ENCODE data around the gene MARK3. TPM values are rescaled to one million over a fixed set of nuclear protein-coding genes. Genes with fewer than 3 reads are reported as not detected.

The MARK3 gene
- total RNA-seq, 1 donor from 2014 or later, result 84.2 TPM

- Mint-ChIP-seq H3K4me1 (ENCODE audit: unreplicated experiment) (peaks cover 58% of the 10 kb centered on the region), H3K27ac (ENCODE audit: unreplicated experiment) (peak overlapping the region; percentile 88)
These were observed 17.5 kb downstream of the MARK3 start for GRCh38 chr14:103402695-103403094.

GRCh38 chr14:103404032-103404918 is 19.1 kb downstream of the MARK3 start:
- TF ChIP-seq, protein P1, sequence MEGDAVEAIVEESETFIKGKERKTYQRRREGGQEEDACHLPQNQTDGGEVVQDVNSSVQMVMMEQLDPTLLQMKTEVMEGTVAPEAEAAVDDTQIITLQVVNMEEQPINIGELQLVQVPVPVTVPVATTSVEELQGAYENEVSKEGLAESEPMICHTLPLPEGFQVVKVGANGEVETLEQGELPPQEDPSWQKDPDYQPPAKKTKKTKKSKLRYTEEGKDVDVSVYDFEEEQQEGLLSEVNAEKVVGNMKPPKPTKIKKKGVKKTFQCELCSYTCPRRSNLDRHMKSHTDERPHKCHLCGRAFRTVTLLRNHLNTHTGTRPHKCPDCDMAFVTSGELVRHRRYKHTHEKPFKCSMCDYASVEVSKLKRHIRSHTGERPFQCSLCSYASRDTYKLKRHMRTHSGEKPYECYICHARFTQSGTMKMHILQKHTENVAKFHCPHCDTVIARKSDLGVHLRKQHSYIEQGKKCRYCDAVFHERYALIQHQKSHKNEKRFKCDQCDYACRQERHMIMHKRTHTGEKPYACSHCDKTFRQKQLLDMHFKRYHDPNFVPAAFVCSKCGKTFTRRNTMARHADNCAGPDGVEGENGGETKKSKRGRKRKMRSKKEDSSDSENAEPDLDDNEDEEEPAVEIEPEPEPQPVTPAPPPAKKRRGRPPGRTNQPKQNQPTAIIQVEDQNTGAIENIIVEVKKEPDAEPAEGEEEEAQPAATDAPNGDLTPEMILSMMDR (IDR thresholded peaks at IDR 0.05), result no peak
- Mint-ChIP-seq H3K4me3 (ENCODE audit: unreplicated experiment) (no peak overlapping the region), H3K4me1 (ENCODE audit: unreplicated experiment) (peaks cover 51% of the 10 kb centered on the region), H3K9me3 (ENCODE audit: unreplicated experiment) (no peaks in the 10 kb centered on the region), H3K27ac (ENCODE audit: unreplicated experiment) (peak overlapping the region; percentile 69), H3K36me3 (ENCODE audit: unreplicated experiment) (peaks cover 3% of the 10 kb centered on the region), H3K27me3 (ENCODE audit: unreplicated experiment) (no peaks in the 10 kb centered on the region)
- DNase-seq (ENCODE audit: extremely low spot score, unreplicated experiment), result no peak

More at GRCh38 chr14:103402695-103403094, 17.5 kb downstream of the MARK3 start:
- Mint-ChIP-seq H3K4me3 (ENCODE audit: unreplicated experiment) (no peak overlapping the region), H3K27me3 (ENCODE audit: unreplicated experiment) (no peaks in the 10 kb centered on the region), H3K36me3 (ENCODE audit: unreplicated experiment) (no peaks in the 10 kb centered on the region), H3K9me3 (ENCODE audit: unreplicated experiment) (no peaks in the 10 kb centered on the region)
- TF ChIP-seq, protein P1 (IDR thresholded peaks at IDR 0.05), result no peak
- no peak for DNase-seq (ENCODE audit: extremely low spot score, unreplicated experiment)

GRCh38 chr14:103404920-103405319 is 19.7 kb downstream of the MARK3 start:
- Mint-ChIP-seq H3K9me3 (ENCODE audit: unreplicated experiment) (no peaks in the 10 kb centered on the region), H3K36me3 (ENCODE audit: unreplicated experiment) (peaks cover 3% of the 10 kb centered on the region), H3K4me3 (ENCODE audit: unreplicated experiment) (no peak overlapping the region), H3K27me3 (ENCODE audit: unreplicated experiment) (no peaks in the 10 kb centered on the region), H3K27ac (ENCODE audit: unreplicated experiment) (no peak overlapping the region), H3K4me1 (ENCODE audit: unreplicated experiment) (peaks cover 52% of the 10 kb centered on the region)
- TF ChIP-seq, protein P1 (IDR thresholded peaks at IDR 0.05), result no peak
- DNase-seq (ENCODE audit: extremely low spot score, unreplicated experiment), result no peak

- H3K4me1 Mint-ChIP-seq (ENCODE audit: unreplicated experiment), result peaks cover 35% of the 10 kb centered on the region
- H3K36me3 Mint-ChIP-seq (ENCODE audit: unreplicated experiment), result peaks cover 10% of the 10 kb centered on the region
- H3K27ac Mint-ChIP-seq (ENCODE audit: unreplicated experiment), result peak overlapping the region; percentile 43
- H3K4me3 Mint-ChIP-seq (ENCODE audit: unreplicated experiment), result no peak overlapping the region
- no peaks in the 10 kb centered on the region for H3K27me3 Mint-ChIP-seq (ENCODE audit: unreplicated experiment)
- DNase-seq (ENCODE audit: extremely low spot score, unreplicated experiment), result no peak
- H3K9me3 Mint-ChIP-seq (ENCODE audit: unreplicated experiment), result no peaks in the 10 kb centered on the region
- TF ChIP-seq, protein P1 (IDR thresholded peaks at IDR 0.05), result no peak
These were observed 23.4 kb downstream of the MARK3 start for GRCh38 chr14:103408491-103409155.

- Mint-ChIP-seq H3K4me3 (ENCODE audit: unreplicated experiment) (no peak overlapping the region), H3K27me3 (ENCODE audit: unreplicated experiment) (no peaks in the 10 kb centered on the region), H3K27ac (ENCODE audit: unreplicated experiment) (peak overlapping the region; percentile 78), H3K36me3 (ENCODE audit: unreplicated experiment) (peaks cover 22% of the 10 kb centered on the region), H3K4me1 (ENCODE audit: unreplicated experiment) (peaks cover 37% of the 10 kb centered on the region), H3K9me3 (ENCODE audit: unreplicated experiment) (no peaks in the 10 kb centered on the region)
- no peak for DNase-seq (ENCODE audit: extremely low spot score, unreplicated experiment)
- TF ChIP-seq, protein P1 (IDR thresholded peaks at IDR 0.05), result no peak
These were observed 31.7 kb downstream of the MARK3 start for GRCh38 chr14:103416916-103417315.

Measured in osteocyte (in vitro differentiated cells).